Fibroblast of the aortic adventitia (primary cell): ENCODE measurements around the gene AP2M1. TPM values are rescaled to one million over a fixed set of nuclear protein-coding genes. Genes with fewer than 3 reads are reported as not detected.
A peak's percentile ranks its signal among the peaks of the same experiment; 100 is the strongest.
"Not testable (repeated sequence)": the region's sequence is repeated elsewhere in the genome, so short reads cannot be mapped to it uniquely, and the experiment has no call there.

Experiments
- DNase-seq: peaks from one replicate; pipeline ENCODE4 v3.0.0-alpha.2; 2010; ENCODE audit warnings: low read depth
- H3K4me3 ChIP-seq: 2 replicates; pipeline ENCODE4 v1.5.1; 2011; ENCODE audit warnings: low read depth, mild to moderate bottlenecking, control low read depth, low read length, moderate library complexity
- CTCF ChIP-seq: IDR thresholded peaks from 2 replicates; pipeline ENCODE4 v1.5.1; 2011; ENCODE audit warnings: mild to moderate bottlenecking, low read length, control low read depth, inconsistent platforms; ENCODE audit not compliant: insufficient read depth
- total RNA-seq: library from RNA; depleted of rRNA; stranded (reverse); fragments of >200 nt; gene quantifications from 2 replicates; pipeline ENCODE4 v1.2.3, GENCODE V29; 2012; ENCODE audit warnings: low replicate concordance

Gene AP2M1
- total RNA-seq, 1 donor = 380 TPM

GRCh38 chr3:184145751-184146270 lies 28.8 kb upstream of the AP2M1 start:
- TF ChIP-seq CTCF = no peak
- no peak overlapping the region for H3K4me3 ChIP-seq
- DNase-seq = no peak

GRCh38 chr3:184148076-184148475 lies 26.6 kb upstream of the AP2M1 start:
- no peak for TF ChIP-seq CTCF

GRCh38 chr3:184149123-184149522 lies 25.5 kb upstream of the AP2M1 start:
- H3K4me3 ChIP-seq = no peak overlapping the region
- no peak for DNase-seq
- TF ChIP-seq CTCF = no peak

More at GRCh38 chr3:184148076-184148475, 26.6 kb upstream of the AP2M1 start:
- no peak for DNase-seq
- H3K4me3 ChIP-seq = no peak overlapping the region

- H3K4me3 ChIP-seq = not testable (repeated sequence)
- DNase-seq = peak; percentile 55
- TF ChIP-seq CTCF = peak; percentile 48
These were observed 24.9 kb upstream of the AP2M1 start for GRCh38 chr3:184149770-184150169.

- TF ChIP-seq CTCF = no peak
- peak within 1 kb of the TSS; percentile 97 for H3K4me3 ChIP-seq
- DNase-seq = peak; percentile 56
These were observed 19.6 kb upstream of the AP2M1 start, which contains the start of gene DVL3 for GRCh38 chr3:184154885-184155643. Gene DVL3 (plus strand): TSS chr3:184155377. CDS start chr3:184155636, 259 bp downstream.

- DNase-seq = no peak
- no peak for TF ChIP-seq CTCF
- H3K4me3 ChIP-seq = peak overlapping the region; percentile 97
These were observed 18.8 kb upstream of the AP2M1 start for GRCh38 chr3:184155644-184156521.
